22Rv1 (cell line): ENCODE results near the gene TXLNG.

Experiments
- H3K27ac ChIP-seq: fragments of 450-650 bp; 2 replicates; pipeline ENCODE4 v1.5.1; 2017
- CTCF ChIP-seq: fragments of 450-650 bp; IDR thresholded peaks from 2 replicates; pipeline ENCODE4 v1.5.1; 2017; ENCODE audit warnings: mild to moderate bottlenecking
- ZFX ChIP-seq: fragments of 450-650 bp; IDR thresholded peaks from 2 replicates; pipeline ENCODE4 v1.6.1; 2017; ENCODE audit warnings: antibody characterized with exemption, borderline replicate concordance

The TXLNG gene

GRCh38 chrX:16869393-16870094 is 83.3 kb downstream of the TXLNG start:
- peak overlapping the region; percentile 89 for H3K27ac ChIP-seq
- no peak for TF ChIP-seq CTCF
- no peak for TF ChIP-seq ZFX

GRCh38 chrX:16870095-16870861 is 84.0 kb downstream of the TXLNG start, which contains the start of gene RBBP7:
TSS of gene RBBP7 (minus strand) at chrX:16870362. CDS start at chrX:16870053, 309 bp downstream.
- TF ChIP-seq CTCF (no peak), ZFX (no peak)
- peak within 1 kb of the TSS; percentile 89 for H3K27ac ChIP-seq

- peak overlapping the region; percentile 89 for H3K27ac ChIP-seq
- TF ChIP-seq CTCF (no peak), ZFX (no peak)
Measured at GRCh38 chrX:16870862-16871815, 84.9 kb downstream of the TXLNG start.

- no peak overlapping the region for H3K27ac ChIP-seq
- TF ChIP-seq CTCF (no peak), ZFX (no peak)
Measured at GRCh38 chrX:16873106-16873505, 86.8 kb downstream of the TXLNG start.

GRCh38 chrX:16874458-16875095 is 88.3 kb downstream of the TXLNG start:
- no peak for TF ChIP-seq ZFX
- no peak for TF ChIP-seq CTCF
- no peak overlapping the region for H3K27ac ChIP-seq

- no peak for TF ChIP-seq CTCF
- no peak for TF ChIP-seq ZFX
- H3K27ac ChIP-seq = no peak overlapping the region
Measured at GRCh38 chrX:16876696-16877095, 90.4 kb downstream of the TXLNG start.
